Panc1 (cell line): Measurements from ENCODE around the gene STARD9.

Source experiments
- CTCF ChIP-seq: fragments of 450-650 bp; IDR thresholded peaks from 2 replicates; pipeline ENCODE4 v1.5.1; 2017; ENCODE audit warnings: mild to moderate bottlenecking
- POLR2AphosphoS5 ChIP-seq: IDR thresholded peaks from 2 replicates; pipeline ENCODE4 v1.6.1; 2012; ENCODE audit warnings: mild to moderate bottlenecking, low read depth, low read length, moderate library complexity
- REST ChIP-seq, 2 experiments: IDR thresholded peaks; 2 replicates each; pipeline ENCODE4 v1.6.1; 2011 to 2012; ENCODE audit warnings: low read depth in 2 of 2, control low read depth in 1 of 2, low read length in 1 of 2, mild to moderate bottlenecking in 1 of 2, moderate library complexity in 1 of 2; ENCODE audit not compliant: insufficient read depth in 1 of 2
- SIN3A ChIP-seq: IDR thresholded peaks from 2 replicates; pipeline ENCODE4 v1.6.1; 2012; ENCODE audit warnings: low read depth, mild to moderate bottlenecking, low read length, moderate library complexity, borderline replicate concordance; ENCODE audit not compliant: insufficient read depth
- TCF7L2 ChIP-seq: IDR thresholded peaks from 2 replicates; pipeline ENCODE4 v1.6.1; 2011; ENCODE audit warnings: mild to moderate bottlenecking, low read depth, low read length, inconsistent platforms

- TF ChIP-seq CTCF (no peak), POLR2AphosphoS5 (no peak), SIN3A (no peak), REST (IDR thresholded peaks at IDR 0.05; ENCODE audit: insufficient read depth in 1 of 2, low read depth in 2 of 2, low read length in 1 of 2) (no peak), TCF7L2 (no peak)
Observed at GRCh38 chr15:42691308-42691707, 115.9 kb downstream of the STARD9 start.
